ENCODE data around the gene PRKAR1A. TPM values are rescaled to one million over a fixed set of nuclear protein-coding genes. Genes with fewer than 3 reads are reported as not detected.
A peak's percentile ranks its signal among the peaks of the same experiment; 100 is the strongest.

The PRKAR1A gene
- total RNA-seq, 4 donors from 2014 or later = 267 to 390 (median 347) TPM

DNA sequence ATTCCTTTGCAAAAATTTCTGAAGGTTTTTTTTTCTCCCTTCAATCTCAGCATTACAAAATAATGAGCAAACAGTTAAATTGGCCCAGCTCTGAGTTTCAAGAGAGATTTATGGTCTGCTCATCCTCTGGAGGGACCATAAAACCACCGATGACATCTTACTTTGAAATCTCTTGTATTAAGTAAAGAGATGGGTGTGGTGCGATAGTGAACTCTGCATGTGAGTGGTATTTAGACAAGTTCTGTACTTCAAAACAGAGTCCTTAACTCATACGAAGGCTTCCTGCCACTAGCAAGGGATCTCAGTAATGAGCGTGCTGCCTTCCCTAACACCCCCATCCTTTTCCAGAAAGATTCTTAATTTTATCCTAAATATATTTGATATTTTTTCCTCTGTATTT, 86.9 kb downstream of the PRKAR1A start:
- H3K4me1 ChIP-seq = peaks cover 0 to 42% (median 14%) of the 10 kb centered on the region in 3 donors
- peak; percentile 52 for ATAC-seq
- peak overlapping the region in 1 of 2 donors; percentile 59 for H3K4me3 ChIP-seq
- 62 to 86% methylated on average over 1 to 2 of the region's 4 CpGs for WGBS, 2 donors (ENCODE audit: low coverage in 1 of 2)
- H3K27me3 ChIP-seq = peaks cover 41% of the 10 kb centered on the region
- TF ChIP-seq POLR2A (IDR thresholded peaks at IDR 0.05) (no peak), POLR2AphosphoS5 (IDR thresholded peaks at IDR 0.05) (no peak), EP300 (IDR thresholded peaks at IDR 0.05) (no peak)
- TF ChIP-seq, protein P1, sequence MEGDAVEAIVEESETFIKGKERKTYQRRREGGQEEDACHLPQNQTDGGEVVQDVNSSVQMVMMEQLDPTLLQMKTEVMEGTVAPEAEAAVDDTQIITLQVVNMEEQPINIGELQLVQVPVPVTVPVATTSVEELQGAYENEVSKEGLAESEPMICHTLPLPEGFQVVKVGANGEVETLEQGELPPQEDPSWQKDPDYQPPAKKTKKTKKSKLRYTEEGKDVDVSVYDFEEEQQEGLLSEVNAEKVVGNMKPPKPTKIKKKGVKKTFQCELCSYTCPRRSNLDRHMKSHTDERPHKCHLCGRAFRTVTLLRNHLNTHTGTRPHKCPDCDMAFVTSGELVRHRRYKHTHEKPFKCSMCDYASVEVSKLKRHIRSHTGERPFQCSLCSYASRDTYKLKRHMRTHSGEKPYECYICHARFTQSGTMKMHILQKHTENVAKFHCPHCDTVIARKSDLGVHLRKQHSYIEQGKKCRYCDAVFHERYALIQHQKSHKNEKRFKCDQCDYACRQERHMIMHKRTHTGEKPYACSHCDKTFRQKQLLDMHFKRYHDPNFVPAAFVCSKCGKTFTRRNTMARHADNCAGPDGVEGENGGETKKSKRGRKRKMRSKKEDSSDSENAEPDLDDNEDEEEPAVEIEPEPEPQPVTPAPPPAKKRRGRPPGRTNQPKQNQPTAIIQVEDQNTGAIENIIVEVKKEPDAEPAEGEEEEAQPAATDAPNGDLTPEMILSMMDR (IDR thresholded peaks at IDR 0.05) = no peak
- H3K27ac ChIP-seq = peak overlapping the region in 2 of 4 donors; percentile 76 to 78
- no peaks in the 10 kb centered on the region for H3K36me3 ChIP-seq
- no peaks in the 10 kb centered on the region for H3K9me3 ChIP-seq

GRCh38 chr17:68599552-68600066, 87.4 kb downstream of the PRKAR1A start:
- Histone ChIP-seq H3K4me3 (peak overlapping the region; percentile 15 to 59), H3K27me3 (peaks cover 41% of the 10 kb centered on the region), H3K4me1 (peaks cover 0 to 41% (median 14%) of the 10 kb centered on the region in 3 donors), H3K9me3 (no peaks in the 10 kb centered on the region), H3K36me3 (no peaks in the 10 kb centered on the region), H3K27ac (peak overlapping the region in 3 of 4 donors; percentile 69 to 78 (median 76))
- no peak for TF ChIP-seq POLR2A (IDR thresholded peaks at IDR 0.05)
- TF ChIP-seq EP300 (IDR thresholded peaks at IDR 0.05) = no peak
- WGBS, 2 donors (ENCODE audit: low coverage in 1 of 2) = 45 to 48% methylated on average over 11 to 12 of the region's 18 CpGs
- no peak for ATAC-seq

GRCh38 chr17:68600067-68600930, 88.1 kb downstream of the PRKAR1A start:
- TF ChIP-seq, protein P1 (IDR thresholded peaks at IDR 0.05) = peak in 1 of 4 experiments; percentile 29
- TF ChIP-seq POLR2A (IDR thresholded peaks at IDR 0.05) (peak in 1 of 2 donors; percentile 30), POLR2AphosphoS5 (IDR thresholded peaks at IDR 0.05) (no peak), EP300 (IDR thresholded peaks at IDR 0.05) (no peak)
- WGBS, 2 donors (ENCODE audit: low coverage in 1 of 2) = 0% methylated on average over 2 of the region's 88 CpGs; no CpG with 5 or more reads in 1 of the 2 donors
- no peaks in the 10 kb centered on the region for H3K36me3 ChIP-seq
- peak overlapping the region; percentile 15 to 59 for H3K4me3 ChIP-seq
- H3K4me1 ChIP-seq = peaks cover 0 to 34% (median 14%) of the 10 kb centered on the region in 3 donors
- ATAC-seq = peak; percentile 24
- no peaks in the 10 kb centered on the region for H3K9me3 ChIP-seq
- H3K27ac ChIP-seq = peak overlapping the region in 3 of 4 donors; percentile 69 to 78 (median 76)
- H3K27me3 ChIP-seq = peaks cover 41% of the 10 kb centered on the region

Other genes with a start within 250 kb of the PRKAR1A start
- gene SLC16A6, start 221.3 kb upstream of the PRKAR1A start, total RNA-seq = under 1 TPM in 3 of 4 donors, not detected in 1; 0.27 to 0.67 (median 0.46) TPM
- 1 to 10 TPM; 2.2 to 5.5 (median 3.5) TPM for gene ARSG, start 220.9 kb upstream of the PRKAR1A start, total RNA-seq
- 10 to 100 TPM; 22.9 to 53.2 (median 45.0) TPM for gene WIPI1, start 54.9 kb upstream of the PRKAR1A start, total RNA-seq
- 10 to 100 TPM in 1 of 4 donors, 1 to 10 TPM in 3; 1.4 to 13.7 (median 2.9) TPM for gene FAM20A, start 88.9 kb downstream of the PRKAR1A start, total RNA-seq

All from gastroesophageal sphincter (tissue), 4 donors.